IMR-90 (cell line): ENCODE results near the gene MAB21L4.

Experiments used
- BHLHE40 ChIP-seq: fragments of 150-350 bp; IDR thresholded peaks from 2 replicates; pipeline ENCODE4 v1.6.1; 2016; ENCODE audit warnings: mild to moderate bottlenecking, low read depth, low read length
- CEBPB ChIP-seq: IDR thresholded peaks from 2 replicates; pipeline ENCODE4 v1.6.1; 2012; ENCODE audit warnings: low read depth, low read length, improper control_type of control experiment
- MAFK ChIP-seq: IDR thresholded peaks from 2 replicates; pipeline ENCODE4 v1.6.1; 2012; ENCODE audit warnings: low read depth, low read length, improper control_type of control experiment
- MAZ ChIP-seq: IDR thresholded peaks from 2 replicates; pipeline ENCODE4 v1.6.1; 2012; ENCODE audit warnings: low read depth, mild to moderate bottlenecking, low read length, improper control_type of control experiment, moderate library complexity, borderline replicate concordance
- POLR2A ChIP-seq: IDR thresholded peaks from 2 replicates; pipeline ENCODE4 v1.6.1; 2012; ENCODE audit warnings: mild to moderate bottlenecking, low read depth, low read length
- RAD21 ChIP-seq: IDR thresholded peaks from 2 replicates; pipeline ENCODE4 v1.6.1; 2012; ENCODE audit warnings: low read length, improper control_type of control experiment
- TF ChIP-seq, protein P1 (sequence below): conservative IDR thresholded peaks from 2 replicates; pipeline ENCODE4 v1.5.1; 2012; ENCODE audit warnings: mild to moderate bottlenecking, low read depth, low read length, improper control_type of control experiment
- TF ChIP-seq, protein P2 (sequence below): fragments of 150-350 bp; IDR thresholded peaks from 2 replicates; pipeline ENCODE4 v1.6.1; 2016; ENCODE audit warnings: low read depth, mild to moderate bottlenecking, low read length, moderate library complexity, borderline replicate concordance

DNA sequence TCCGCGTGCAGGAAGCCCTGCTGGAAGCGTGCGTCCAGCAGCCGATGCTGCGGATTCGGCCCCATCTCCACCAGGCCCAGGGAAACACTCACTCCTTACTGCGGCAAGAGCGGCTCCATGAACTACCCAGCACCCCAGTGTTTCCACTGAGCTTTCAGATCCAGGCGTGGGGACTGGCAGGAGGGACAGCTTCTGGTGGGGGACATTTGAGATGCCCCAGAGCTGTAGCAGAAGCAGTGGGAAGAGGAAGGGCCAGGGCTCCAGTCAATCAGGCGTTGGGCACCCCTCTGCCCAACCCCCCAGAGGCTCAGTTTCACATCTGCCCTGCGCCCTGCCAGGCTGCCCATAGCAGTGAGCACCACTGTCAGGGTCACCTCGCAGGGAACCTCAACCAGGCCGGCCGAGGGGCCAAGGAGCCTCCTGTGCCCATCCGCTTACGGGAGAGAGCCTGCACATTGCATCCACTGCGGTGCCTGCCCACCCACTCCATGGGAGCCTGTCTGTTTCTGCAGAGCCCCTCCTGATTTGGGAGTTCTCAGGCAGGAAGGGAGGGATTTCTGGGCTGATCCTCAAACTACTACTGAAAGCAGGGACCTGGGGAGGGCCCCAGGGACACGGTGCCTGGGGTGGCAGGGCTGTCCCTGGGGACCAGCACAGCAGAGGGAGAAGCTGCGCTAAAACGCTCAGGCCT, 22.7 kb downstream of the MAB21L4 start:
- TF ChIP-seq, protein P1, sequence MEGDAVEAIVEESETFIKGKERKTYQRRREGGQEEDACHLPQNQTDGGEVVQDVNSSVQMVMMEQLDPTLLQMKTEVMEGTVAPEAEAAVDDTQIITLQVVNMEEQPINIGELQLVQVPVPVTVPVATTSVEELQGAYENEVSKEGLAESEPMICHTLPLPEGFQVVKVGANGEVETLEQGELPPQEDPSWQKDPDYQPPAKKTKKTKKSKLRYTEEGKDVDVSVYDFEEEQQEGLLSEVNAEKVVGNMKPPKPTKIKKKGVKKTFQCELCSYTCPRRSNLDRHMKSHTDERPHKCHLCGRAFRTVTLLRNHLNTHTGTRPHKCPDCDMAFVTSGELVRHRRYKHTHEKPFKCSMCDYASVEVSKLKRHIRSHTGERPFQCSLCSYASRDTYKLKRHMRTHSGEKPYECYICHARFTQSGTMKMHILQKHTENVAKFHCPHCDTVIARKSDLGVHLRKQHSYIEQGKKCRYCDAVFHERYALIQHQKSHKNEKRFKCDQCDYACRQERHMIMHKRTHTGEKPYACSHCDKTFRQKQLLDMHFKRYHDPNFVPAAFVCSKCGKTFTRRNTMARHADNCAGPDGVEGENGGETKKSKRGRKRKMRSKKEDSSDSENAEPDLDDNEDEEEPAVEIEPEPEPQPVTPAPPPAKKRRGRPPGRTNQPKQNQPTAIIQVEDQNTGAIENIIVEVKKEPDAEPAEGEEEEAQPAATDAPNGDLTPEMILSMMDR: no peak
- no peak for TF ChIP-seq POLR2A
- no peak for TF ChIP-seq MAZ
- TF ChIP-seq RAD21: no peak
- TF ChIP-seq, protein P2, sequence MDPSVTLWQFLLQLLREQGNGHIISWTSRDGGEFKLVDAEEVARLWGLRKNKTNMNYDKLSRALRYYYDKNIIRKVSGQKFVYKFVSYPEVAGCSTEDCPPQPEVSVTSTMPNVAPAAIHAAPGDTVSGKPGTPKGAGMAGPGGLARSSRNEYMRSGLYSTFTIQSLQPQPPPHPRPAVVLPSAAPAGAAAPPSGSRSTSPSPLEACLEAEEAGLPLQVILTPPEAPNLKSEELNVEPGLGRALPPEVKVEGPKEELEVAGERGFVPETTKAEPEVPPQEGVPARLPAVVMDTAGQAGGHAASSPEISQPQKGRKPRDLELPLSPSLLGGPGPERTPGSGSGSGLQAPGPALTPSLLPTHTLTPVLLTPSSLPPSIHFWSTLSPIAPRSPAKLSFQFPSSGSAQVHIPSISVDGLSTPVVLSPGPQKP: no peak
- TF ChIP-seq CEBPB: no peak
- no peak for TF ChIP-seq BHLHE40
- no peak for TF ChIP-seq MAFK
